SK-N-SH (cell line): ENCODE results near the gene EFCAB8. TPM values are rescaled to one million over a fixed set of nuclear protein-coding genes. Genes with fewer than 3 reads are reported as not detected.

Experiments
- CTCF ChIA-PET: fragments of 300-600, 350-600 bp; formaldehyde crosslinking; extraction: SDS; loops from one replicate; lab custom pipeline; 2021; lab: Yijun Ruan, JAX
- POLR2A ChIA-PET: fragments of 350-600 bp; sonication (Branson Sonifier 250); formaldehyde crosslinking; extraction: SDS; loops from one replicate; lab custom pipeline; 2020; ENCODE audit warnings: antibody characterized with exemption, inconsistent platforms; lab: Yijun Ruan, JAX
- DNase-seq: peaks from one replicate; pipeline ENCODE4 v3.0.0; 2012
- H2AFZ ChIP-seq: fragments of 200-600 bp; sonication (generic); 2 replicates; pipeline ENCODE4 v1.8.1; 2016; ENCODE audit warnings: antibody characterized with exemption, mild to moderate bottlenecking, low read depth
- H3F3A ChIP-seq: fragments of 200-600 bp; sonication (generic); replicated peaks from 2 replicates; pipeline ENCODE3; 2016; ENCODE audit warnings: antibody characterized with exemption, mild to moderate bottlenecking; ENCODE audit not compliant: insufficient read depth
- H3K27ac ChIP-seq, 2 experiments: fragments of 200-500 bp in 1 of 2; fragments of 200-600 bp in 1 of 2; sonication (Bioruptor generic) in 1 of 2; sonication (generic), shearing (Covaris generic) in 1 of 2; 2 replicates each; pipeline versions ENCODE4 v1.5.1 to v1.6.1; 2014 to 2016; ENCODE audit warnings: low read depth in 2 of 2, inconsistent platforms in 1 of 2, low read length in 1 of 2, mild to moderate bottlenecking in 1 of 2, mixed read lengths in 1 of 2
- H3K27me3 ChIP-seq: fragments of 200-600 bp; sonication (generic), shearing (Covaris generic); 2 replicates; pipeline ENCODE4 v1.6.1; 2016; ENCODE audit warnings: mixed run types; ENCODE audit not compliant: insufficient read depth
- H3K36me3 ChIP-seq, 2 experiments: fragments of 200-500 bp in 1 of 2; fragments of 200-600 bp in 1 of 2; sonication (Bioruptor generic) in 1 of 2; sonication (generic) in 1 of 2; replicated peaks in 1 of 2; 2 replicates each; pipeline versions ENCODE3 to v1.5.1; 2014 to 2016; ENCODE audit warnings: low read length in 1 of 2, mild to moderate bottlenecking in 1 of 2; ENCODE audit not compliant: insufficient read depth in 2 of 2, control insufficient read depth in 1 of 2
- H3K4me1 ChIP-seq, 2 experiments: fragments of 200-500 bp in 1 of 2; fragments of 200-600 bp in 1 of 2; sonication (Bioruptor generic) in 1 of 2; sonication (generic), shearing (Covaris generic) in 1 of 2; 2 replicates each; pipeline versions ENCODE4 v1.5.1 to v1.6.1; 2014 to 2016; ENCODE audit warnings: low read depth in 1 of 2, low read length in 1 of 2, mixed run types in 1 of 2; ENCODE audit not compliant: insufficient read depth in 2 of 2, control insufficient read depth in 1 of 2
- H3K4me2 ChIP-seq: fragments of 200-600 bp; sonication (generic), shearing (Covaris generic); 2 replicates; pipeline ENCODE4 v1.6.1; 2017; ENCODE audit warnings: mixed run types
- H3K4me3 ChIP-seq, 2 experiments: fragments of 200-500 bp in 1 of 2; fragments of 200-600 bp in 1 of 2; sonication (Bioruptor generic) in 1 of 2; sonication (generic), shearing (Covaris generic) in 1 of 2; 2 replicates each; pipeline versions ENCODE4 v1.5.1 to v1.8.1; 2014 to 2016; ENCODE audit warnings: low read depth in 2 of 2, inconsistent platforms in 1 of 2, low read length in 1 of 2, mild to moderate bottlenecking in 1 of 2, mixed read lengths in 1 of 2, moderate library complexity in 1 of 2
- H3K79me2 ChIP-seq: fragments of 200-600 bp; sonication (generic); 2 replicates; pipeline ENCODE4 v1.8.1; 2017; ENCODE audit warnings: mild to moderate bottlenecking; ENCODE audit not compliant: insufficient read depth
- H3K9ac ChIP-seq: fragments of 200-600 bp; sonication (generic); 2 replicates; pipeline ENCODE4 v1.6.1; 2017; ENCODE audit warnings: mixed run types
- H3K9me2 ChIP-seq: fragments of 200-600 bp; sonication (generic); 2 replicates; pipeline ENCODE4 v1.6.1; 2017; ENCODE audit warnings: mixed run types
- H3K9me3 ChIP-seq: fragments of 200-600 bp; sonication (generic); 2 replicates; pipeline ENCODE4 v1.6.1; 2017; ENCODE audit warnings: mixed run types, mild to moderate bottlenecking, moderate library complexity
- H4K20me1 ChIP-seq: fragments of 200-600 bp; sonication (generic); 2 replicates; pipeline ENCODE4 v1.6.1; 2017; ENCODE audit warnings: mild to moderate bottlenecking, mixed run types; ENCODE audit not compliant: insufficient read depth
- CHD2 ChIP-seq: fragments of 150-350 bp; IDR thresholded peaks from 2 replicates; pipeline ENCODE4 v1.6.1; 2018; ENCODE audit warnings: low read length; ENCODE audit not compliant: partially characterized antibody
- EZH2phosphoT487 ChIP-seq: fragments of 200-600 bp; sonication (generic); IDR thresholded peaks from 2 replicates; pipeline ENCODE4 v1.6.1; 2017; ENCODE audit warnings: low read depth, mixed run types, mild to moderate bottlenecking, antibody characterized with exemption, moderate library complexity, borderline replicate concordance
- FOXJ3 ChIP-seq: sonication (generic); formaldehyde crosslinking; IDR thresholded peaks from 2 replicates; pipeline ENCODE4 v1.5.1; 2020; ENCODE audit warnings: mild to moderate bottlenecking, missing genetic modification reagents
- GABPA ChIP-seq: IDR thresholded peaks from 2 replicates; pipeline ENCODE4 v1.4.0; 2012; ENCODE audit warnings: low read depth, mild to moderate bottlenecking
- IRF3 ChIP-seq: fragments of 150-350 bp; IDR thresholded peaks from 2 replicates; pipeline ENCODE4 v1.6.1; 2016; ENCODE audit warnings: mild to moderate bottlenecking, low read depth, low read length
- JUND ChIP-seq: IDR thresholded peaks from 2 replicates; pipeline ENCODE4 v1.4.0; 2012
- MAX ChIP-seq: IDR thresholded peaks from 2 replicates; pipeline ENCODE4 v1.4.0; 2012; ENCODE audit warnings: low read depth
- RFX5 ChIP-seq: IDR thresholded peaks from 2 replicates; pipeline ENCODE4 v1.6.1; 2012; ENCODE audit warnings: mild to moderate bottlenecking, improper control_type of control experiment, low read length
- SMC3 ChIP-seq: IDR thresholded peaks from 2 replicates; pipeline ENCODE4 v1.6.1; 2012; ENCODE audit warnings: low read depth, low read length, improper control_type of control experiment
- TCF12 ChIP-seq: IDR thresholded peaks from 2 replicates; pipeline ENCODE4 v1.4.0; 2012
- TEAD4 ChIP-seq: IDR thresholded peaks from 2 replicates; pipeline ENCODE4 v1.4.0; 2012; ENCODE audit warnings: mild to moderate bottlenecking, borderline replicate concordance; ENCODE audit not compliant: insufficient read depth
- ZBTB33 ChIP-seq: IDR thresholded peaks from 2 replicates; pipeline ENCODE4 v1.4.0; 2012; ENCODE audit warnings: low read depth, borderline replicate concordance
- WGBS: methylation state at CpG from one replicate; pipeline ENCODE4 v1.1.6; 2017; ENCODE audit warnings: low lambda C conversion rate; 5-methylcytosine and 5-hydroxymethylcytosine counted together
- polyA plus RNA-seq, 3 experiments: library from polyadenylated mRNA; depleted of rRNA; stranded (reverse); fragments of >200 nt; gene quantifications; 2 replicates each; pipeline ENCODE4 v1.2.3, GENCODE V29; 2012

Gene EFCAB8
- polyA plus RNA-seq, 1 of the 3 experiments (the other 2 are of a cell fraction) = not detected

GRCh38 chr20:32894711-32895355 lies 36.1 kb downstream of the EFCAB8 start:
- no peak for TF ChIP-seq TCF12
- no peak for TF ChIP-seq JUND
- Histone ChIP-seq H3K9me2 (no peaks in the 10 kb centered on the region), H3K4me1 (no peaks in the 10 kb centered on the region), H3K36me3 (no peaks in the 10 kb centered on the region), H3K27ac (no peak overlapping the region), H3K9me3 (no peaks in the 10 kb centered on the region), H3F3A (no peaks in the 10 kb centered on the region), H3K4me3 (no peak overlapping the region), H3K79me2 (no peaks in the 10 kb centered on the region), H3K9ac (no peak overlapping the region), H2AFZ (no peak overlapping the region), H3K4me2 (no peak overlapping the region), H4K20me1 (no peaks in the 10 kb centered on the region), H3K27me3 (no peaks in the 10 kb centered on the region)
- ChIA-PET CTCF (interaction anchor here (1.0 kb wide), 1 partner anchor 409 kb away, joined by 4 read pairs; no protein-coding TSS in a partner anchor), POLR2A (no interaction called here)
- 88% methylated on average over 5 of the region's 9 CpGs for WGBS
- DNase-seq = no peak

GRCh38 chr20:32896521-32897280 lies 38.0 kb downstream of the EFCAB8 start:
- no peak overlapping the region for H2AFZ ChIP-seq
- DNase-seq = no peak
- H3K9ac ChIP-seq = no peak overlapping the region
- H3K36me3 ChIP-seq = no peaks in the 10 kb centered on the region
- H3K9me2 ChIP-seq = no peaks in the 10 kb centered on the region
- H4K20me1 ChIP-seq = no peaks in the 10 kb centered on the region
- no peaks in the 10 kb centered on the region for H3K9me3 ChIP-seq
- no peaks in the 10 kb centered on the region for H3K27me3 ChIP-seq
- H3K4me2 ChIP-seq = no peak overlapping the region
- ChIA-PET CTCF (interaction anchor here (0.6 to 1.4 kb wide), 6 partner anchors 8 to 1051 kb away, joined by 3 read pairs; partner anchors contain the start of gene FOXS1), POLR2A (no interaction called here)
- WGBS = 77% methylated on average over 18 of the region's 18 CpGs
- H3F3A ChIP-seq = no peaks in the 10 kb centered on the region
- H3K79me2 ChIP-seq = no peaks in the 10 kb centered on the region
- H3K4me3 ChIP-seq = no peak overlapping the region
- no peaks in the 10 kb centered on the region for H3K4me1 ChIP-seq
- H3K27ac ChIP-seq = no peak overlapping the region
- TF ChIP-seq GABPA = no peak
- TF ChIP-seq JUND = no peak
- TF ChIP-seq ZBTB33 = no peak
- TF ChIP-seq MAX = no peak
- no peak for TF ChIP-seq EZH2phosphoT487
- no peak for TF ChIP-seq CHD2
- no peak for TF ChIP-seq FOXJ3 (CRISPR knock-in tag)
- no peak for TF ChIP-seq TEAD4
- TF ChIP-seq RFX5 = no peak
- TF ChIP-seq IRF3 = no peak
- TF ChIP-seq SMC3 = no peak
